NCI-H524 treated with DMSO at 0.1 percent for 48 hours (cell line): ENCODE data around the gene ESAM.

Experiments
- DNase-seq: peaks from one replicate; lab custom pipeline; 2025; lab: John Stamatoyannopoulos, UW

ESAM gene

GRCh38 chr11:124762105-124762623, at the start of gene ESAM:
Gene ESAM, minus strand, starts transcription at chr11:124762290. Its CDS starts 136 bp downstream, at chr11:124762154.
- DNase-seq: no peak

DNA sequence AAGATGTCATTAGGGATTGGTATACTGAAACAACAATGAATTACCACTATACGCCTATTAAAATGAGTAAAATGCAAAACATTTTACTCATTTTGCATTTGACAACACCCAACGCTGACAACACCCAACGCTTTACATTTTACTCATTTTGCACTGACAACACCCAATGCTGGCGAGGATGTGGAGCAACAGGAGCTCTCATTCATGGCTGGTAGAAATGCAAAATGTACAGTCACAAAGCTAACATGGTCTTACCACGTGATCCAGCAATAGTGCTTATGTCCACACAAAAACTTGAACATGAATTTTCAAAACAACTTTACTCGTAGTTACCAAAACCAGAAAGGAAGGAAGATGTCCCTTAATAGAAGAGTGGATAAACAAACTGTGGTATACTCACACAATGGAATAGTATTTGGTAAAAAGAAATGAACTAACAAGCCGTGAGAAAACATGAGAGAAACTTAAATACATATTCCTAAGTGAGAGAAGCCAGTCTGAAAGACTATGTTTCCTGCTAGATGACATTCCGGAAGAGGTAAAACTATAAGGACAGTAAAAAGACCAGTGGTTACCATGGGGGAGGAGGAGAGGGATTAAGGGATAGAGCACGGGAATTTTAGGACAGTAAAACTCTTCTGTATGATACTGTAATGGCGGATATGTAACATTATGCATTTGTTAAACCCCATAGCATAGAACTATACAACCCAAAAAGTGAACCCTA, 49.5 kb upstream of the ESAM start:
- DNase-seq: no peak

GRCh38 chr11:124807660-124808270, 45.7 kb upstream of the ESAM start:
- DNase-seq: peak; percentile 46

DNA sequence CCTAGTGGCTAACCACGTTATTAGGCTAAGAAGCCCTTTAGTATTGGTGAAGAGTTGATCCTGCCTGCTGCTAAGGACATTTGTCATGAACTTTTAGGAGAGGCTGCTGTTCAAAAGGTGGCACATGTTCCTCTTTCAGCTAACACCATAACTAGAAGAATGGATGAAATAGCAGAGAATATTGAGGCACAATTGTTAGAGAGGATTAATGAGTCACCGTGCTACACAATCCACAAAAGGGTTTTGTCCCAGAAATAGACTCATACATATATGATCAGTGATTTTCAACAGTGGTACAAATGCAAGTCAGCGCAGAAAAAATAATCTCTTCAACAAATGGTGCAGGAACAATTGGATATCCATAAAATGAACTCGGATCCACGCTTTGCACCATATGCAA, 45.1 kb upstream of the ESAM start:
- DNase-seq: no peak

DNA sequence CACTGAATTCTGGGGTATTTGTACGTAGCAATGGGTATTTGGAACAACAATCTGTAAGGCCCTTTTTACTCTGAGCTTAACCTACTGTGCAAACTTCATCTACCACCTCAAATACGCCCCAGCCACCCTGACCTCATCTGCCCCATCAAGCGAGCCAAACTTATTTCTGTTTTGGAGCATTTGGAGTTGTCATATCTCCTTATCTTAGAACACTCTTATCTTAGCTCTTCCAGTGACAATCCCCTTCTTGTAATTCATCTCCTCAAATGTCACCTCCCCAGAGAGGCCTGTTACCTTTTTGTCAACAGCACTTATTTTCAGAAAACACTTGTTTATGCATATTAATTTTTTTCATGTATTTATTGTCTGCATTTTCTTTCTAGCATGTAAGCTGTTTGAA, 42.8 kb upstream of the ESAM start:
- DNase-seq: no peak

GRCh38 chr11:124801636-124802312, 39.7 kb upstream of the ESAM start:
- DNase-seq: no peak

DNA sequence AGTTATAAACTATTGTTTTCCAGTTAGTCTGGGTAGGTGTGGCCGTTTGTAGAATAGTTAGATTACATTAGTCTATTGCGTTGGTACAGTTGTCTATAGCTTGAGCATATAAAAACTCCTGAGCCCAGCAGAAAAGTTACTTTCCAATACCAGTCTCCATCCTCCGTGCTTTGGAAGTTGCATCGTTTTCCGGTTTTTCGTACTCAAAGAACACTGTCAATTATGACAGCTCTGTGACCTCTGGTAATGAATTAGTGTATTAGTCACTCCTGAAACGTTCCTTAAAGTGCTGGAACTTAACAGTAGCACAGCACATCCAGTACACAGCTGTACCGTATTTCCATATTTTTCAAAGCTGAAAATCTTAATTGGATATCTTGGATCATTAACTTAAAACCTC, 38.9 kb upstream of the ESAM start:
- DNase-seq: no peak

GRCh38 chr11:124800226-124800929, 38.3 kb upstream of the ESAM start, which contains the start of gene MSANTD2:
Gene MSANTD2, minus strand, starts transcription at chr11:124800406. Its CDS starts 26 bp downstream, at chr11:124800380.
- peak; percentile 70 for DNase-seq

DNA sequence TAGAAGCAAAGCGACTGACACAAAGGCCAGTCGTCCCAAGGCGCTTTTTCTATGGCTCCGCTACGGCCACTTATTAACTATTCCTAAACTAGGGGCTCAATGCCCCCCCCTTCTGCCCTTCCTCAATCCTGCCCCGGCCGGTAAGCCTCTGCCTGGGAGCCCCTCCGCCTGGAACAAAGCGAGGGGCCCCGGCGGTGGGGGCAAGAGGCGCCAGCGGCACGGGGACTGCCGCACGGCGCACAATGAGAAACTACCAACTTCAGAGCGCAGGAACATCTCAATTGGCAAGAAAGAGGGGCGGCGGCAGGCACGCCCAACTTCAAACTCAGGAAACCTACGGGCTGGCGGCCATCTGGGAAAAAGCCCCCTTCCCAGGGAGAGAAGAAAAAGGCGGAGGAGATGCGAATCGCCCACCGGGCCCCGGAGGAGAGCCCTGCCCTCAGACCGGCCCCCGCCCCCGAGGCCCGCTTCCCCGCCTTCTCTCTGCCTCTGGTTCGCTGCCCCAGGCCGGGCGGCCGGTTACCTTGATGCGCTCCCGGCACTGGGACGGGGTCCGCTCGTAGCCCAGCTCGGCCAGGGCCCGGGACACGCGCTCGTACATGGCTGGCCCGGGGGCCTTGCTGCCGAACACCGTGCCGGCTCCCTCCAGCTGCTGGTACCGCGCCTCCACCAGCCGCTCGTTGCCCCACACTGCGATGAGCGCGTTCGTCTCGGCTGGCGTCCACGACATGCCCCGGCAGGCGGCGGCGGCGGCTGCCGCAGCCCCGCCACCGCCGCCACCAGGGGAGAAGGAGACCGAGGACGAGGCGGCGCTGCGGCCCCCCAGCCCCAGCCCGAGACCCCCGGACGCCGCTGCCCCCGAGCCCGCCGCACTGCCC, 37.5 kb upstream of the ESAM start:
- no peak for DNase-seq

GRCh38 chr11:124798991-124799347, 36.9 kb upstream of the ESAM start:
- DNase-seq: no peak

DNA sequence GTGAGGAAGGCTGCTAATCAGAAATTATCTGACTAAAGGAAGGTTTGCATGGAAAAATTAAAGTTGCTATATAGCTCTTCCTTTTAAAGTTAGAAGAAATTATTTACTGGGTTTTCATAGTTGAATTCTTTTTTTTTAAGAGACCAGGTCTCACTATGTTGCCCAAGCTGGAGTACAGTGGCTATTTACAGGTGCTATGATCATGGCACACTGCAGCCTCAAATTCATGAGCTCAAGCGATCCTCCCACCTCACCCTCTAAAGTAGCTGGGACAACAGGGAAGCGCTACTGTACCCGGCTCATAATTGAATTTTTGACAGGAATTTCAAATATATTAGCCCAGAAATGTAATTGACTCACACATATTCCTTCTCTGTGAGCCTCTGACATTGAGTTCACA, 34.2 kb upstream of the ESAM start:
- DNase-seq: no peak

- no peak for DNase-seq
Measured at GRCh38 chr11:124793466-124794278, 31.6 kb upstream of the ESAM start.

- no peak for DNase-seq
Measured at GRCh38 chr11:124791626-124792341, 29.7 kb upstream of the ESAM start.

GRCh38 chr11:124788521-124788920, 26.4 kb upstream of the ESAM start:
- DNase-seq: no peak

DNA sequence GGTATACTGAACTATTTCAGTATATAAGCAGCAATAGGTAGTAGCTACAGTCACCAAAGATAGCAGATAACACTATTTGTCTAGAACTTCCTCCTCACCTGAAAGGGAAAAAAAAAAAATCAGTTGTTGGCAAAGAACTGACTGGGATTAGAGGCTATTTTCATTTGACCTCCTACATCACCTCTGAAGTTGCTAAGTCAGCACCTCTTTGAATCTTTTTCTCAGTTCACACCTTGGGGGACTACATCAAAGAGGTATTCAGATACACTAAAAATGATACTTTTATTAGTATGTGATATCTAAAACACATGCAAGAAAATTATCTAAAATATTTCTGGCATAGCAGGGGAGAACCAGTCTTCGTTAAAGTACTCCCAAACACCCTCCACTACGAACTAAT, 22.0 kb upstream of the ESAM start:
- DNase-seq: no peak

- no peak for DNase-seq
Measured at GRCh38 chr11:124783002-124783401, 20.9 kb upstream of the ESAM start.

DNA sequence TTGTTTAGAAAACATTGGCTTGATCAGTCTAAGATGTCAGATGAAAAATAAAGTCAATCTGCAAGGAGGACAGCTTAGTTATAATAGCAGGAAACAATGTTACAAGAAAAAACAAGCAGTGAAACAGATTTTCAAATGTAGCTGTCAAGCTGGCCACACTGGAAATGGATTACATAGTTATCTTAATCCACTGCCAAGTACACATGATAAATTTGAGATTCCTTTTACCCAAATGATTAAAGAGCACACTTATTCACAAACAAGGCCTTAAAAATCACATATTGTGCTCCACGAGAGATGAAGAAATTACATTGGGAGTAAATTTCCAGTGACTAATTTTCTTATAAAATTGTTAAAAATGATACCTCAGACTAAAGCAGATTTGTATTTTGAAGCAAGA, 17.5 kb upstream of the ESAM start:
- DNase-seq: no peak

- no peak for DNase-seq
Measured at GRCh38 chr11:124778281-124778680, 16.2 kb upstream of the ESAM start.

GRCh38 chr11:124776865-124777645, 15.0 kb upstream of the ESAM start:
- DNase-seq: no peak
